VCaP (cell line): Measurements from ENCODE around the gene FOXC2.

Experiments used
- H3K27ac ChIP-seq: fragments of 450-650 bp; 2 replicates; pipeline ENCODE4 v1.5.1; 2017
- TF ChIP-seq, protein P1 (sequence below): fragments of 450-650 bp; conservative IDR thresholded peaks from 2 replicates; pipeline ENCODE4 v1.5.1; 2017; ENCODE audit warnings: mild to moderate bottlenecking, moderate library complexity

FOXC2 gene

DNA sequence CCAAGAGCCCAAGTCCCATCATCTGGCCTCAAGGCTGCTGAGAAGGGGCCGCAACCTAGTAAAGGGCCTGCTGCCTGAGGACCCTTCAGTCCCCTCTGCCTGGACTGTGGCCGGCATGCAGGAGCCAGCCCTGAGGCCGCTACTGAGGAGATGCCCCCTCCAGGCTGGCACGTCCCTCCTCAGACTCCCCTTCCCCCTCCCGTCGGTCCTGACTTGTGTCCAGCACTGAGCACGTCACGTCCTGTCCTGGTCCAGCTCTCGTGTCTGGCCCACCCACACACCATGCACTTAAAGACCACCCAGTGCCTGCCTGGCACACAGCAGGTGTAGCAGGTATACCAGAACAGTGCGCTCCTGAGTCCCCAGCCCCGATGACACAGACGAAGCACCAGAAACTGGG, 21.1 kb upstream of the FOXC2 start:
- TF ChIP-seq, protein P1, sequence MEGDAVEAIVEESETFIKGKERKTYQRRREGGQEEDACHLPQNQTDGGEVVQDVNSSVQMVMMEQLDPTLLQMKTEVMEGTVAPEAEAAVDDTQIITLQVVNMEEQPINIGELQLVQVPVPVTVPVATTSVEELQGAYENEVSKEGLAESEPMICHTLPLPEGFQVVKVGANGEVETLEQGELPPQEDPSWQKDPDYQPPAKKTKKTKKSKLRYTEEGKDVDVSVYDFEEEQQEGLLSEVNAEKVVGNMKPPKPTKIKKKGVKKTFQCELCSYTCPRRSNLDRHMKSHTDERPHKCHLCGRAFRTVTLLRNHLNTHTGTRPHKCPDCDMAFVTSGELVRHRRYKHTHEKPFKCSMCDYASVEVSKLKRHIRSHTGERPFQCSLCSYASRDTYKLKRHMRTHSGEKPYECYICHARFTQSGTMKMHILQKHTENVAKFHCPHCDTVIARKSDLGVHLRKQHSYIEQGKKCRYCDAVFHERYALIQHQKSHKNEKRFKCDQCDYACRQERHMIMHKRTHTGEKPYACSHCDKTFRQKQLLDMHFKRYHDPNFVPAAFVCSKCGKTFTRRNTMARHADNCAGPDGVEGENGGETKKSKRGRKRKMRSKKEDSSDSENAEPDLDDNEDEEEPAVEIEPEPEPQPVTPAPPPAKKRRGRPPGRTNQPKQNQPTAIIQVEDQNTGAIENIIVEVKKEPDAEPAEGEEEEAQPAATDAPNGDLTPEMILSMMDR: no peak
- H3K27ac ChIP-seq: 0 out of 2 replicates have a peak overlapping the region, but pooled peaks have one; percentile 23

DNA sequence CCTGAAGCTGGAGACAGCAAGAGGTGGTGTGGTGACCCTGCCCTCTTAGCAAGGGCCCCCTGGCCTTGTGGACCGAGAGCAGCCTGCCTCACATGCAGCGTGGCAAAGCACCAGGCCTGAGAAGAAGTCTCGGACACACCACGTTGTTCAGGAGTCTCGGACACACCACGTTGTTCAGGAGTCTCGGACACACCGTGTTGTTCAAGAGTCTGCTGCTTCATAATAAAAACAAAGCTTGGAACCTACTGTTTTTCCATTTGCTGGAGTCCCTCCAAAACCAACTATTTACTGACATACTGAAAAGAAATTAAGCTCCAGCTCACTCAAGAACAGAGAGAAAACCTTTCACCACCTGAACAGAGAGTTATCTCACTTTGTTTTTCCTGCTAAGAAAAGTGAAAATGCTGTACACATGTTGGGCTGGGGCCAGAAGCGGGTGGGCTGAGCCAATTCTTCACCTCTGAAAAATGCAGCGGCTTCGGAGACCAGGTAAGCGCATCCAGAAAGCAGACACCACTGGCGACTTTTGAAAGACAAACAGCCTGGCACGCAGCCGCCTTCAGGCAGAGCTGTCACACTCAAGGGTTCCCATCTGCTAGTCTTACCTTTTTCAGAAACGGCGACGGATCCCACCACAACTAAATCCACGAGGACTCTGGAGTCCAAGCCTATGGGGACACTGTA, 20.5 kb upstream of the FOXC2 start:
- TF ChIP-seq, protein P1: no peak

DNA sequence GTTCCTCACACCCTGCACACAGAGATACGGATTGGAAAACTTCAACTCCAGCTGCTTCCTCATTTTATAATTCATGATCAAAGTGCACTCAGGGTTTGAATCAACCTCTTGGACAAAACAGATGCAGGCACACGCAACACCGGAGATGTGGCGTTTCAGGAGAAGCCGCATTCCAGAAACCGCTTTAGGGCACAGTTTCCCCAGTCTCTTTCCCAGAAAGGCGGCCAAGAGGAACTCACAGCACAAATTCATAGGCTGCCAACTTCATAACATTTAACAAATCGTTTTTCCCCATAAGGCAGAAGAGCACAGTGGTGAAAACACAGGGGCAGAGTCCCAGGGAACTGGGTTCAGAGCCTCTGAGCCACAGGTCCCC, 20.0 kb upstream of the FOXC2 start:
- TF ChIP-seq, protein P1: no peak
- 0 out of 2 replicates have a peak overlapping the region, but pooled peaks have one; percentile 23 for H3K27ac ChIP-seq

More for the DNA sequence above, 20.5 kb upstream of the FOXC2 start:
- 0 out of 2 replicates have a peak overlapping the region, but pooled peaks have one; percentile 23 for H3K27ac ChIP-seq

DNA sequence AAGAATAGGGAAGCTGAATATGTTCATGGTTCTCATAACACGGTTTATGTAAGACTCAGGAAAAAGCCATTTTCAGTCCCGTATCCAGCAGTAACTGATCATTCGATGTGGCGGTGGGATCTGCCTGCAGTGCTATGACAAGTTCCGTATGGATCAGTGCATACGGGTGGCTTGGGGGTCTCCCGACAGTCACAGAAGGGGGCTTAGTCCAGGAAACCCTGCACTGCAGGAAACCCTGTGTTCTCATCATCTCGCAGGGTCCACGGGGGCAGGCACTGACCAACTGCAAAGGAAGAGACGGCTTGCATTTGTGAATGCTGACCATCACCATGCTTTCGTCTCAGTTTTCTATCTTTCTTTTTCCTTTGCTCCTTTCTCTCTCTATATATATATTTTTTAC, 19.3 kb upstream of the FOXC2 start:
- TF ChIP-seq, protein P1: no peak
- H3K27ac ChIP-seq: no peak overlapping the region

DNA sequence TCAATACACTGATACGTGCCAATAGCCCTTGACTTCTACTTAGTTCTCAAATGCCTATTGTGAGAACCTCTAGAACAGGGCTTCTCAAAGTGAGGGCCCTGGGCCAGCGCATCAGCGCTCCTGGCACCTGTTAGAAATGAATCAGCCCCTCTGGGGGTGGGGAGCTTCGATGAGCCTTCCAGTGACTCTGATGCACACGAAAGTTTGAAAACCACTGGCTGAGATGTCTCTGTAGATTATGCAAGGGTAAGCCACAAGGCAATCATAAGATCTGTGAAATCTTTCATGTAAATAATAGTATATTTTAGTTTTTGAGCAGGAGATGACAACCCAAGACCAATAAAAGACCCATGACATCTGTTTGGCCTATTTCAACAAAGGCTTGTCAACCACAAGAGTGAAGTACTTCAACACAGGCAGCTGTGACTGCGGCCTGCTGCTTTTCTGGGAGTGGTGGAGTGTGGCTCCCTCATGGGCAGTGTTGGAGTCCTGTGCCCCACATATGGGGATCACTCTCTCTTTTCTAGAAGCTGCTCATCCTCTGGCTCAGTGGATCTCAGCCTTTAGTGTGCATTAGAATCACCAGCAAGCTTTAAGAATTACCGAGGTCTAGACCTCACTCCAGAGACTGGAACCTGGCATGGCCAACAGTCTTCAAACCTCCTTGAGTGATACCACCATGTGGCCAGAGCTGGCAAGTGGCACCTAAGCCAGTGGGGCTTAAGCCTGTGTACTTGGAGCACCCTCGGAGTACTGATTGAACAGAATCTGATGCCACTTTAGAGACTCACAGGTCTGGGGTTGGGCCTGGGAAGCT, 17.3 kb upstream of the FOXC2 start:
- TF ChIP-seq, protein P1: no peak
- no peak overlapping the region for H3K27ac ChIP-seq

DNA sequence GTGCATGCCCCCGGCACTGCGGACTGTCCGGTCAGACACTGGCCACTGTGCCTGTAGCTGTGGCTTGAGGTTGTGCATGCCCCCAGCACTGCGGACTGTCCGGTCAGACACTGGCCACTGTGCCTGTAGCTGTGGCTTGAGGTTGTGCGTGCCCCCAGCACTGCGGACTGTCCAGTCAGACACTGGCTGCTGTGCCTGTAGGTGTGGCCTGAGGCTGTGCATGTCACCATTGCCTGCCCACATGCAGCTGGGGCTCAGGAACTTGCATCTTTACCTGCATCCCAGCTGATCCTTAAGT, 16.8 kb upstream of the FOXC2 start:
- H3K27ac ChIP-seq: no peak overlapping the region
- TF ChIP-seq, protein P1: no peak

DNA sequence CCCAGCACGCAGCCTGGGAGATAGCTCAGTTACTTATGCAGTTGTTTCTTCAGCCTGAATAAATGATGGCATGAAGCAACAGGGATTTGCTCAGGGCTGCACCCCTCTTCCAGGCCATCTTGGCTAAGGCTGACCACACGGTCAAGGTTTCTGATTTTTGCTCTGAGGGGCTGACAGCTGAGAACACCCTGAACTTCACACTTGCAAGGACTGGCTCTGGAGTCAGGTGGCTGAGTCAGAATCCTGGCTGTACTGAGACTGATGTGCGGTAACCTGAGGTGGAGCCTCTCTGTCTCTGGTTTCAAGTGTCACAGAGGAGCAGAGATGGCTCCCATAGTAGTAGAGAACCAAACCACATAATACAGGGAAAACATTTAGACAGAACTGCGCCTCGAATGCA, 16.3 kb upstream of the FOXC2 start:
- no peak overlapping the region for H3K27ac ChIP-seq
- TF ChIP-seq, protein P1: no peak
